ENCODE results near the gene MYO7A.

MYO7A gene

GRCh38 chr11:77093056-77093891 is 34.8 kb upstream of the MYO7A start:
- no peak for DNase-seq

DNA sequence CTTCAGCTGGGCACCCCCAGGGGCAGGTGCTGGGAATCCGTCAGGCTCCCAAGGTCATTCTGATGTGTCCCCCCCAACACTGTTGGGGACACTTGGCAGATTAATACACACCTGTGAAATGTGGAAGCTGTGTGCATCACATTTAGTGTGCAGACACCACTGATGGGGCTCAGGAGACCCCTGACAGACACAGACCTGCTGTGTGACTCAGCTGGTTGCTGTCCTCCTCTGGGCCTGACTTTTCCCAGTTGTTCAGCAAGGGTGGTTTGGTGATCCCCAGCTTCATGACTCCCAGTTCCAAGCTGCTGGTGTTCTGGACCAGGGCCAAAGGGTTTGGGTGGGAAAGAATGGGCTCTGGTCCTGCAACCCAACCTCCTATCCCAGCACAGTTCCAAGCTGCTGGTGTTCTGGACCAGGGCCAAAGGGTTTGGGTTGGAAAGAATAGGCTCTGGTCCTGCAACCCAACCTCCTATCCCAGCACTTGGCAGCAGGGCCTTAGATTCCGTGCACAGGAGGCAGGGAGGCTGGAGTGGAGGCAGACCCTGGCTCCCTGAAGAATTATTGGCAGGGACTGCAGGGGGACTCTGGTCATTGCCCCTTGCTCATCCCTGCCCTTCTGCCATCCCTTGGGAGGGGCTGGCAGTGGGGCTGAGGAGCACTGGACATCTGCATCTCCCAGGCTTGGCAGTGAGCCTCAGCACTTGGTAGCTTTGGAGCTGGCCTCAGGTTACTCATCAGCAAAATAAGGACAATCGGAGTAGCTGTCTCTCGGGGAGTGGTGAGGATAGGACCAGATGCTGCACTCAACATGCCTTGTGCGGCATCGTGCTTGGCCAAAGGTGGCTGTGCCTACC is 33.8 kb upstream of the MYO7A start:
- peak in 1 of 2 experiments; percentile 23 for DNase-seq

DNA sequence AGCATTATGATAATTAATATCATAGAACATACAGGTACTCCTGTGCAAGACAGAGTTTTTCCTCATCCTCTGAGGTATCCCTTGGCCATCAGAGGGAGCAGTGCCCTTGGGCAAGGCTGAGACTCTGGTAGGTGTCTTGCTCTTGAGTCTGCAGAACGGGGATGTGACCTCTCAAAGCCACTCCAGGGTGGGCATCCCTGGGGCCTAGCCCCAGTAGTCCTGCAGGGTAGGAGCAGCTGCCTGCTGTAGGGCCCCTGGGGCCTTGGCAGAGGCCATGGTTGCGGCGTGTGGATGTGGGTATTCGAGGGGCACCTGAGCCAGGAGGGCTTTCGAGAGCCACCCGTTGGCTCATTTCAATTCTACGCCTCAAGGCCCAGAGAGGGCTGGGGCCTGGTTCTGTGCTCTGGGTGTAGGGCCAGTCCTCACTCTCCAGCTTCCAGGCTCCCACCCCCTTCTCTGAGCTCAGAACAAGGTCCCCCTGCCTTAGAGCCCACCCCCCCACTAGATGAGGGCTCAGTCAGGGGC is 33.1 kb upstream of the MYO7A start:
- DNase-seq: no peak

DNA sequence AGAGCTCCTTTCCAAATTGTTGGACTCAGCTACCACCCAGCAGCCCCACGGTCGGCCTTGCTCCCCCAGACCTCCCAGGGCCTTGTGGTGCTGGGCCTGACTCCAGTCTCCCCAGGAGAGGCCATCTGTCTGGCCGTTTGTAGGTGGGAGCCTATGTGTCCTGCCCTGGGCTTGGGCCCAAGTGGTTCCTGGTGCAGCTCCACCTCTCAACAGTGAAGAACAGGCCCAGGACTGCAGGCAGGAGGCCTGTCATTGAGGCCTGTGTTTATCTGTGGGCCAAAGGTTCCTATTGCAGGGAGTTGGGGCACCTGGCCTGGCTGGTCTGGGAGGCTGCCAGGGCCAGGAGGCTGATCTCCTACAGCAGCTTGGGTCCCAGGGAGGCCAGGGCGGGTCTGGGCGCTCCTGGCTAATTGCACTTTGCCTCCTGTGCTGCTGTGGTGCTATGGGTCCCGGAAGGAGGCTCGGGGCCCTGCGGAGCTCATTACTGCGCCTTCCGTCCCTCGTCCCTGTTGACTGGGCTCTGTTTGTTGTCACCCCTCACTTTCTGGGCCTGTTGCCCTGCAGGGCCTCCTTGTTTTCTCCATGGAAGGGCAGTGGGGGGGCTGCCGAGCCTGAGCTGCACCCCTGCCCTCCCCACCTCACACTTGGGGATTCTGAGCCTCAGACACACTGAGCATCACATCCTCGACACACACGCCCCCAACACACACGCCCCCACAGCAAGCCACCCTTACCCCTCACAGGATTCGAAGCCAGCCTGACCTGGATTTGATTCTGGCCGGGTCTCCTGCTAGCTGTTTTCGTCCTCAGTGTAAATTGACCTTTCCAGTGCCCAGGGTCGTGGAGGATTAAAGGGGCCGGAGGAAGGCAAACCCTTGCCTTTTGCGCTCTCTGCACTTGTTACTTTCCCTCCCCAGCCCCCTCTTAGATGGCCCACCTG is 32.2 kb upstream of the MYO7A start:
- DNase-seq: no peak

GRCh38 chr11:77096591-77097019 is 31.4 kb upstream of the MYO7A start:
- no peak for DNase-seq

DNA sequence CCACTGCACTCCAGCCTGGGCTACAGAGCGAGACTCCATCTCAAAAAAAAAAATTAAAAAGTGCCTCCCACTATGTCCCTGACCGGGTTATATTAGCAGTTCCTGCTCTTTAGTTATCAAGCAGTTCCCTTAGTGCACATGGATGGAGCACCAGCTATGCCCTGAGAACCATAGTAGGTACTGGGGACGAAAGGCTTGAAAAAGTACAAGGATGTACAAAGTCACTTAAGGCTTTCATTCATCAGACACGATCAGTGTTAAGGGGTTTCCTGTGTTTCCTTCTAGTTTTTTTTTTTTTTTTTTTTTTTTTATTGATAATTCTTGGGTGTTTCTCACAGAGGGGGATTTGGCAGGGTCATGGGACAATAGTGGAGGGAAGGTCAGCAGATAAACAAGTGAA is 30.9 kb upstream of the MYO7A start:
- DNase-seq: peak in 1 of 2 experiments; percentile 10

- no peak for DNase-seq
Observed at GRCh38 chr11:77100166-77101042, 27.6 kb upstream of the MYO7A start.

GRCh38 chr11:77101043-77101537 is 27.0 kb upstream of the MYO7A start:
- peak in 1 of 2 experiments; percentile 36 for DNase-seq

DNA sequence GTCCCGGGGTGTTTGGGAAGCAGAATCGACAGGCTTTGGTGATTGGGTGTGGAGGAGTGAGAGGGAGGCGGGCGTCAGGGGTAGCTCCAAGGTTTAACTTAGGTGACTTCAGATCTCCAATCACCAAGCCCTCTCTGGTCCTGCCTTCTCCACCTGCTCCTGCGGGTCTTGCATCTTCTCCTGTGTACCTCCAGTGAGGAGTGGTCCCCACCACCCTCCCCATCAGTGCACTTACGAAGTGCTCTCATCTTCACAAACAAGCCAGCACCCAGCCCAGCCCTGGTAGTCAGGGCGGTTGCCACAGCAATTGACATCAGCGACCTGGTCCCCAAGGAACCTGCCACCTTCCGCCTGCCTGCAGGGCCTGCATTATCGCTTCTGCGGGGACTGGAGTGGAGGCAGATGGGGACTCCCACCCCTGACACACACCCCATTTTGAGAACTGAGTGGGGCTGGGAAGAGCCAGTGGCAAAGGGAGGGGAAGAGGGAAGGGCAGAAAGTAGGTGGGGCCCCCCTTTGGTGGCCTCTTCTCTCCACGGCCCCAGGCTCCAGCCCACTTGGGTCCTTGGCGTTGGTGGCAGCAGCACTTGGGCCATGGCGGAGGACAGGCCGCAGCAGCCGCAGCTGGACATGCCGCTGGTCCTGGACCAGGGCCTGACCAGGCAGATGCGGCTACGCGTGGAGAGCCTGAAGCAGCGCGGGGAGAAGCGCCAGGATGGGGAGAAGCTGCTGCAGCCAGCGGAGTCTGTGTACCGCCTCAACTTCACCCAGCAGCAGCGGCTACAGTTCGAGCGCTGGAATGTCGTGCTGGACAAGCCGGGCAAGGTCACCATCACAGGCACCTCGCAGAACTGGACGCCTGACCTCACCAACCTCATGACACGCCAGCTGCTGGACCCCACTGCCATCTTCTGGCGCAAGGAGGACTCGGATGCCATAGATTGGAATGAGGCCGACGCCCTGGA is 25.5 kb upstream of the MYO7A start, which contains the start of gene OMP:
Gene OMP (plus strand): TSS at position 595 of the 965 bp plus-strand sequence. CDS start 0 bp downstream, at position 595.
- DNase-seq: no peak

DNA sequence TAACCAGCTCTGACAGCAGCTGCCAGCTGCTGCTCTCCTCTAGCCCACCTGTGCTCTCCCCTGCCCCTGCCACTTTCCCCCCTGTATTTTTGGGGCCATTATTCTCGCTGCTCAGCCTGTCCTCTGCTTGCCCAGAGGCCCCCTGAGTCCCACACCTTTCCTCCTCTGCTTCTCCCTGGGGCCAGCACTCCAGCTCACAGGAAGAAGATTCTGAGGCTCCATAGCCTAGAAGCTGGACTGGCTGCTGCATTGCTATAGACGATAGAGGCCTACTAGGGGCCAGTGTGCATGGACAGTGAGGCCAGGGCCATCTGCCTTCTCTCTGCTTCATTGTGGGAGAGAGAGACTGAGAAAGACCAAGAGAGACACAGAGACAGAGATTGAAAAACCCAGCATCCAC is 24.7 kb upstream of the MYO7A start:
- no peak for DNase-seq

DNA sequence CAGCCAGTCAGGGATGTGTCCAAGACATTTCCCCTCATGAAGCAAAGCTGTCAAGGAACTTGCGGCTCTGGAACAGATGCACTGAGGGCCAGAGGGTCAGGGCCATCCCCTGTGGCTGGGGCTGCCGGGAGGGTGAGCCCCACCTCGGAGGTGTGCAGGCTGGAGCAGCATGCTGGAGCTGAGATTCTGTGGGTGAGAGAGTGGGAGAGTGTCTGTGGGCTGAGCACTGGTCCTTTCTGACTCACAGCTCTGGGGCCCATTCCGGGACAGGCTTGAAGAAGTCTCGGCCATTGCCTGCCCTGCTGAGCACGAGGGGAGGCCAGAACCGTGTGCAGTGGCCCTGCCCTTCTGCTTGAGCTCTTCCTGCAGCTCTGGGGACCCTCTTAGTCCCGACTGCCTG is 23.3 kb upstream of the MYO7A start:
- DNase-seq: no peak

GRCh38 chr11:77106321-77106720 is 21.7 kb upstream of the MYO7A start:
- DNase-seq: no peak

GRCh38 chr11:77106759-77107158 is 21.3 kb upstream of the MYO7A start:
- DNase-seq: no peak

GRCh38 chr11:77107950-77108349 is 20.1 kb upstream of the MYO7A start:
- no peak for DNase-seq

DNA sequence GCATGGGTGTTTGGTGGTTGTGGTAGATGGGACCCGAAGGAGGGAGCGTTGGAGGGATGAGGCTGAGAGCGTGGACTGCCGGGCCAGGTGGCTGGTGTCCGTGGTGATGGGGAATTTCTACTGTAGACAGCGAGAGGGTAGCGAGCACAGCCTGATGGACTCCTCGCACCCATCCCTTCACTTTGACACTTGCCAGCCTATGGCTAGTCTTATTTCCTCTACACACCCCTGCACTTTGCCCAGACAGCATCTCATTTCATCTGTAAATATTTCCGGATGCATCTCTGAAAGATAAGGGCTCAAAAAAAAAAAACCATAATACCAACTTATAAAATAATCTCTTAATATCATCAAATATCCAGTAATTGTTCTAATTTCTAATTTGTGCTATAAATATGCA is 19.6 kb upstream of the MYO7A start:
- no peak for DNase-seq

DNA sequence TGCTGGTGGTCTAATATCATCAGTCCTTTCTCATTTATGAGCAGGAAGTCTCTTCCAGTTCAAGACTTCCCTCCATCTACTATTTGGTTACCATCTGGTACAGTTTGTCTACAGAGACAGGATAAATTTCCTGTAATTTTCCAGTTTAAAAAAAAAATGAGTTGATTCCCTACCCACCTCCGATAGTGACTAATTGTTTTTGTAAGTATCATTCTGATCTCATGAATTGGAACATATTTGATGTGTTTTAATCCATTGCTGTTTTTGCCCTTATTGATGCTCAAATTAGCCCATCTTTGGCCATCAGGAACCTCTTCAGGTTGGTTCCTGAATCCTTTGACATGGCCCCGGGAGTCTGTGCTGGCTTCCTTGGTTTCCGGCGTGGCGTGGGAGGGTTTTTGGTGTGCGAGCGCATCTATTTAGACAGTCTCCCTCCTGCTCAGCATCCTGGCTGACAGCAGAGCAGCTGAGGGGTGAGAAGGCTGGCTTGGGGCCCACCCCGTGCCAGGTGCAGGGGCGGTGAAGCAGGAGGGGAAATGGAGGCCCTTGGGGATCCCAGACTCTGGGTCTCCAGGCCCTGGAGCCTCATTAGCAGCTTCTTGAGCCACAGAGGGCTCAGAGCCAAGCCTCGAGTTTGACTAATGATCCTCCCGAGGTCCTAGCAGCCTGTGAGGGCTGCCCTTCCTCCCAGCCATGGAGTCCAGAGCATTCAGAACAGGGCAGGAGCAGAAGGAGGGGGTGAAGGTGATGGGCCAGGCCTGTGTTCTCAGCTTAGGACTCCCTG is 18.6 kb upstream of the MYO7A start:
- DNase-seq: no peak

GRCh38 chr11:77110836-77111235 is 17.2 kb upstream of the MYO7A start:
- DNase-seq: no peak

GRCh38 chr11:77111277-77111676 is 16.8 kb upstream of the MYO7A start:
- no peak for DNase-seq

- no peak for DNase-seq
Observed at GRCh38 chr11:77111946-77112345, 16.1 kb upstream of the MYO7A start.
